Loucy (cell line): Measurements from ENCODE around the gene OVOL2.

ENCODE experiments used
- CTCF ChIP-seq: fragments of 200-600 bp; sonication (generic); conservative IDR thresholded peaks from 2 replicates; pipeline ENCODE4 v1.5.1; 2014; ENCODE audit warnings: mild to moderate bottlenecking, antibody characterized with exemption, low read length
- EZH2phosphoT487 ChIP-seq: fragments of 200-600 bp; IDR thresholded peaks from 2 replicates; pipeline ENCODE4 v1.6.1; 2018; ENCODE audit warnings: antibody characterized with exemption, mild to moderate bottlenecking, moderate library complexity, borderline replicate concordance

- TF ChIP-seq CTCF (no peak), EZH2phosphoT487 (no peak)
These were observed 56.4 kb downstream of the OVOL2 start for GRCh38 chr20:18001131-18001921.
